ENCODE results near the gene FHIT.

DNA sequence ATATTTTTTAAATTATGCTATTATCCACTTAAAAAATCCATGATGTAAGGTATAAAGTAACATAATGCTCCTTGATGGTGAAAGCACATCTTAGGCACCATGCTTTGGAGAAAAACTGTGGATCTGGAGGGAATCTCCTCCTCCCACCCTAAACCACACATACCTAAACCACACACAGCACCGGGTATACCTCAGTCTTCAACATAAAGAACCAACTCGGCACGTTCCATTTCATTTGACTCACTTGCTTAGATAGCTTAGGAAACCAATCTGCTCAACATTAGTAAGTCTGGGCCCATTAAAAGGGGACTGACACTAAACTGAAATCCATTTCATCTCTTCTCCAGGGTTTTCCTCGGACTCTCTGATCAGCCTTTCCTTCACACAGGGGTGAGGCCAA is 1255.7 kb downstream of the FHIT start:
- TF ChIP-seq, protein P1, sequence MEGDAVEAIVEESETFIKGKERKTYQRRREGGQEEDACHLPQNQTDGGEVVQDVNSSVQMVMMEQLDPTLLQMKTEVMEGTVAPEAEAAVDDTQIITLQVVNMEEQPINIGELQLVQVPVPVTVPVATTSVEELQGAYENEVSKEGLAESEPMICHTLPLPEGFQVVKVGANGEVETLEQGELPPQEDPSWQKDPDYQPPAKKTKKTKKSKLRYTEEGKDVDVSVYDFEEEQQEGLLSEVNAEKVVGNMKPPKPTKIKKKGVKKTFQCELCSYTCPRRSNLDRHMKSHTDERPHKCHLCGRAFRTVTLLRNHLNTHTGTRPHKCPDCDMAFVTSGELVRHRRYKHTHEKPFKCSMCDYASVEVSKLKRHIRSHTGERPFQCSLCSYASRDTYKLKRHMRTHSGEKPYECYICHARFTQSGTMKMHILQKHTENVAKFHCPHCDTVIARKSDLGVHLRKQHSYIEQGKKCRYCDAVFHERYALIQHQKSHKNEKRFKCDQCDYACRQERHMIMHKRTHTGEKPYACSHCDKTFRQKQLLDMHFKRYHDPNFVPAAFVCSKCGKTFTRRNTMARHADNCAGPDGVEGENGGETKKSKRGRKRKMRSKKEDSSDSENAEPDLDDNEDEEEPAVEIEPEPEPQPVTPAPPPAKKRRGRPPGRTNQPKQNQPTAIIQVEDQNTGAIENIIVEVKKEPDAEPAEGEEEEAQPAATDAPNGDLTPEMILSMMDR (IDR thresholded peaks at IDR 0.05) = no peak
- no peak for TF ChIP-seq POLR2A (IDR thresholded peaks at IDR 0.05)
